GM21737 (cell line): ENCODE measurements around the gene STK32B.
"Not testable (repeated sequence)": the region's sequence is repeated elsewhere in the genome, so short reads cannot be mapped to it uniquely, and the experiment has no call there.

ENCODE experiments used
- ATAC-seq: cut with Tn5 transposase; IDR thresholded peaks from one replicate; pipeline ENCODE4 v1.9.1; 2021; ENCODE audit warnings: mild to moderate bottlenecking, moderate library complexity; ENCODE audit not compliant: unreplicated experiment

STK32B gene

DNA sequence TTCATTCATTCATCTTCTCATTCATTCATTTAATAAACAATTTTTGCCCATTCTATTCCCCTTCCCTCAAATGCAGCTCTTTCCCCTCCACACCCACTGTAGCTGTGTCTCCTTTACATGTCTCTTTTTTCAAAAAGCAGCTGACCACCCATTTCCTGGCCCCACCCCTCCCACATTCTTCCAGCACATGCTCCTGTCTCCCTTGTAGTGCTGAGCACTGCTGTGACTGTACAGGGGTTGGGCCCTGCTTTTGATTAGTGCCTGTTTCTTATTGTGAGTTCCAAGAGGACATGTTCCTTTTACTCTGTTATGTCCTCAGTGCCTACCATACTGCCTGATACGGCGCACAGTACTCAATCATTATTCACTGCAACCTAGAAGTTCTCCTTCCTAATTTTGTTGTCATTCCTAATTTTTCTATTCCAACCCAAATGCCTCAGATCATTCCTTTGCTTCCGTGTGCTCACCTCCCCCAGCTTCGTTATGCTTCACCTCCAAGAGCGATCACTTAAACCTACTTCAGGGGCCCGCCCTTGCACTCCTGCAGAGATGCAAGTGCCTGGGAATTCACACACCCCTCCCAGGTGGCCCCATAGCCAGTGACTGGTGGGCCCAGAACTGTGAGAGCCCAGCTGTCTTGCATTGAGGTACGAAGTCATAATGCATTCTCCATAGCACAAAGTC, 152.2 kb downstream of the STK32B start:
- no peak for ATAC-seq

DNA sequence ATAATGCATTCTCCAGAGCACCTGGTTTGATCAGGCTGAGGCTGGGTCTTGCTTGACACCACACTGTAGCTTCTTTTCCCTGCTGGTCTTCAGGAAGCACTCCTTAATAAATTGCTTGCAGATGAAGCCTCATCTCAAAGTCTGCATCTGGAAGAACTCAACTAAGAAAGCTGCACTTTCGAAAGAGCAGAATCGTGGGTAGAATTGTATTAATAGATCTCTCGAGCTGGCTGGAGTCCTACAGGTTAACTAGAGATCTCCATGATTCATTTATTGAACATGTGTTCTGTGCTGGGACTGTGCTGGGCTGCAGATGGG, 152.7 kb downstream of the STK32B start:
- ATAC-seq: no peak

DNA sequence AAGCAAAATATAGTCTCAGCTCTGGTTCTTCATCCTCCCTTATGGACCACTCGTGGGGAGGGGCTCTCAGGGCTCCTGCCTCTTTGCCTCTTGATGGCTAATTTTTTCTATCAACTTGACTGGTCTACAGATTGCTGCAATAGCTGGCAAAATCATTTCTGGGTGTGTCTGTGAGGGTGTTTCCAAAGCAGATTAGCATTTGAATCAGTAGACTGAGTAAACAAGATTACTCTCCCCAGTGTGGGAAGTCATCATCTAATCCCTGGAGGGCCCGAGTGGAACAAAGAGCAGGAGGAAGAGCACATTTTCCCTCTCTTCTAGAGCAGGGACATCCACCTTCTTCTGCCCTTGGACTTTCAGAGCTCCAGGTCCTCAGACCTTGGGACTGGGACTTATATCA, 153.5 kb downstream of the STK32B start:
- ATAC-seq: no peak

DNA sequence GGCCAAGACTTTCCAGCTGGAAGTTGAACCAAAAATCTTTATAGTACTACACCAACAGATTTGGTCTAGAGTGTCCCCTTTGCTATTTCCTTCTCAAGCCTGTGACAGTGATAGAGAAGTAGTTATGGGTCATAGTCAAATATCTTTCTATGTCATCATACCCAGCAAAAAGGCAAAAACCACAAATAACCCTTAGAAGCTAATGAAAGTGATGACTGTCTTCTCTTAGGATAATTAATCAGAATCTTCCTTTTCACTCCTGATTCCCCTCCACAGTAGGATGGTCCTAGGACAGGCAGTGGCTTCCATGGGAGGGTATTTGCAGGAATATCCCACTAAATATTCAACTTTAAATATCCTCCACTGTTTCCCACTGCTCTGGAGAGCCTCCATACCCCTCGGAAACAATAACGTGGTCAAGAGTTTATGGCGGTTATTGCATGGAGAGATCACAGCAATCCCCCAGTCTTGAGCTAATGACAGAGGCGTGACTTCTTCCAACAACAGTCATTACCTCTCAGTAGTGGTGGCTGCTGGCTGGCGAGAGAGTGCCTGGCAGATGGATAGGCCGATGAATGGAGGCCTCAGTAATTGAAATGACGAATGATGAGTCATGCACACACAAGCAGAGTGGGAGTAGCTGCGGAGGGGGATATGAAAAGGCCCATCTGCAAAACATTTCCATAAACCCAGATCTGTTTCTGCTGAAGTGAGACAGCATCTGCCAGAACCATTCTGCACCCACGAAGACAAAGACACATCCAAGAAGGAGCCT, 154.9 kb downstream of the STK32B start:
- ATAC-seq: no peak

DNA sequence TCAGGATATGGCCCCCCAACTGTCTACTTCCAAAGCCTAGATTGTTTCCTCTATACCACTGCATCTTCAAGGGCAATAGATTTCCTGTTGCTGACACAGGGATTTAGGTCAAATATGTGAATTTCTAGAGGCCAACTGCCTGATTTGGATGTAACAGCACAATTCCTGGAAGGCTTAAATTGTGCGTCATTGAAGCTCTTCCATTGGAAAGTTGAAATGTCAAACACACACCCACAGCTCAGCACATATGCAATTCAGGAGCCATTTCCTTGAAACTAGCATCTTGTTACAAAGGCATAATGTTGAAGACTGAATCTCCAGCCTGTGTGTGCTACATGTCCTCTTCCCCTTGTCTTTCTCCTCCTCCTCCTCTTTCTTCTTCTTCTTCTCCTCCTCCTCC, 158.6 kb downstream of the STK32B start:
- ATAC-seq: no peak

DNA sequence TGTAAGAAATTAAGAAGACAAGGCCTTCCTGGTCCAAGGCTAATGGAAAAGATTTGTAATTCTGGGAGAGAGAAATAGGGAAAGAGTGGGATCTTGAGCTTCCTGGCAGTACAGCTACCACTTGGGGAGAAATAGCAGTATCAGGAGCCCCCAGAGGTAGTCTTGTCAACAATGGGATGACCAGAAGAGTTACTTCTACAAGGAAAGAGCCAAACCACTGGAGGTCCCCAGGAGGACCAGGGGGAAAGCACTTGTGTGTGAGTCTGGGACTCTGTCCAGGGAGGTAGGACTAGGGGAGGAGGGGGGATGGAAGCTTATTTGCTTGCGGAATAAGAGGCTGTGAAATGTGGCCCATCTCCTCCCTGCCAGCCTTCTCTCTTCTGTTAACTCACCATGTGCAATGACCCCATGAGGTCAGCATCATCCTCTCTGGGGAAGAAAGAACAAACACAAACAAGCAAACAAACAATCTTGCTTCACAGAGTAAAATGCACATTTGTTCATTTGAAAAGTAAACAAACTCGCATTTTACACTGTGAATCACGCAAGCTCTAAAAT, 160.1 kb downstream of the STK32B start:
- no peak for ATAC-seq

DNA sequence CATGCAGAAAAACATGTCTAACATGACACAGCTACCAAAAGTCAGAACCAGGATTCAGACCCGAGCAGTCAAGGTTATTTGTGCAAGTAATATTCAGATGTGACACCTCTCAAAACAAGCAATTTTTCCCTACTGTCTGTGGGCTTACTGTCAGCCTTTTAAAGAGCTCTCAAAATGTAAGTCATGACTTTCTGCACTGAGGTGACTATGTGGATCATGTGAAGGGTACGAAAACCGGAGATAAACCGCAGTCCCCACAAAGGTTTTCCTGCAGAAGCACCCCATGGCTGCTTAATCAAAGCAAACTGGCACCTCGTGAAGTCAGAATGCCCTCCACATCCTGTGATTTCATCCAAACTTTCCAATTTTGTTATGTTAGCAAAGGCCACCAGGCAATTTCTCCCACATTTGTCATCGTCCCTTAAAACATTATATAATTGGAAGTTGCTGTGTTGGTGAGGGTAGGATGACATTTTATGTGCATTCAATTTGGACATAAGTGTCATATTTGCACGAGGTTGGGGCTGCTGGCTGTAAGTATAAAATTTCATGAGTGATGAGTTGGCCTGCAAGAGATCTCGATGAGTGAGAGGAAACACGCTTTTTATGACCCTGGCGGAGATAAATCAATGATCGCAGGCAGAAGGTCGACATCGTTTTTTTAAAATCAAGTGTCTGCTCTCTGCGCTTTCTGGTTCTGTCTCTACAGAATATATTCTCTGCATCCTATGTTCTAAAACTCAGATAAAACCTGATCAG, 161.2 kb downstream of the STK32B start:
- ATAC-seq: no peak

DNA sequence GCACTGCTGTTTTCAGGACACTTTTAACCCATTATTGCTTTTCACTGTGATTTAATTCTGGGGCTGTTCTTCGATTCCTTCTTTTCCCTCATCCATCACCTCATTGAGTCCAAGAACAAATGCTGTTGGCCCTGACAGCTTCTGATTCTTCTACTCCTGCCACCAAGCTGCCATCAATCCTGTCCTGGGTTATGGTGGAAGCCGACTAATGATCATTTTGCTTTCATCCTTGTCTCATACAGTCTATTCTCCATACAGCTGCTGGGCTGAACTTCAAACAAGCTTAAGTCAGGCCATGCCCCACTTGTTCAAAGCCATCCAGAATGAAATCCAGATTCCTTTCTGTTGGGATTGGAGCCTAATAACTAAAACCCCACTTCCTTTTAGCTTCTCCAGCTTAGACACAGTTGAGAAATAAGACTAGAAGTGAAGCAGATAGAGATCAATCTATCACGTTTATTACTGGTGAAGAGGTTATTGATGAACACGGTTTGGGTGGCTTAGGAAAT, 161.9 kb downstream of the STK32B start:
- no peak for ATAC-seq

DNA sequence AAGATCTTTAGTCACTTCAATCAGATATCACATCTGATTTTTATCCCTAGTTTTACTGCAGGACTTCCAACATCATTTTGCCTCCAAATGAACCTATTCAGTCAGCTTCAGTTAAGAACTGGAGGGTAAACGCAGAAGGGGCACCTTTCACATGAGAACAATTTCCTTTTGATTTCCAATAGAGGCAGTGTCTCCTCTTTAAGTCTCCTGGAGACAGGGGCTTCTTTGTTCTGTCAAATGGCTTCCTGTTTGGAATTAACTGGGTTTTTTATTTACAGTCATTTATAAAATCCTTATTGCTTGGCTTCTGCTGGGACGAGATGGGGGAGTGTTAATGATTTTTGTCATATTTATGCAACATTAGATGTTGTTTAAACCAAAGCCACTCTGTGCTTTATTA, 164.0 kb downstream of the STK32B start:
- ATAC-seq: no peak

DNA sequence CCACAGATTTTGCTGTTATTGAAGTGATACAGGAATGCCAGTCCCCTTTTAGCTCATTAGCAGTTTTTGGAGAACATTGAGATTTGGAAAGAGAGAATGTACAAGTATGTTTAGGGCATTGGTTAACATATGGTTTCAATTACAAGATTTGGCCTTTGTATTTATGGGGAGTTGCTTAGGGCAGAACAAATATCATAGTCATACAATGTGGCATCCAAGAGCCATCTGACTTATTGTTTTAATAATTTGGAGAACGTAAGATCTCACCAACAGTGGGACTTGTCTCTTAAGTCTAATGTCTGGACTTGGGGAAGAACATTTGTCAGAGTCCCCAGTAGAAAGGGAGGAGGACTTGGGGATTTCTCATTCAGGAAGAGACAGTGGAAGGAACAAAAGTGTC, 166.1 kb downstream of the STK32B start:
- ATAC-seq: no peak

DNA sequence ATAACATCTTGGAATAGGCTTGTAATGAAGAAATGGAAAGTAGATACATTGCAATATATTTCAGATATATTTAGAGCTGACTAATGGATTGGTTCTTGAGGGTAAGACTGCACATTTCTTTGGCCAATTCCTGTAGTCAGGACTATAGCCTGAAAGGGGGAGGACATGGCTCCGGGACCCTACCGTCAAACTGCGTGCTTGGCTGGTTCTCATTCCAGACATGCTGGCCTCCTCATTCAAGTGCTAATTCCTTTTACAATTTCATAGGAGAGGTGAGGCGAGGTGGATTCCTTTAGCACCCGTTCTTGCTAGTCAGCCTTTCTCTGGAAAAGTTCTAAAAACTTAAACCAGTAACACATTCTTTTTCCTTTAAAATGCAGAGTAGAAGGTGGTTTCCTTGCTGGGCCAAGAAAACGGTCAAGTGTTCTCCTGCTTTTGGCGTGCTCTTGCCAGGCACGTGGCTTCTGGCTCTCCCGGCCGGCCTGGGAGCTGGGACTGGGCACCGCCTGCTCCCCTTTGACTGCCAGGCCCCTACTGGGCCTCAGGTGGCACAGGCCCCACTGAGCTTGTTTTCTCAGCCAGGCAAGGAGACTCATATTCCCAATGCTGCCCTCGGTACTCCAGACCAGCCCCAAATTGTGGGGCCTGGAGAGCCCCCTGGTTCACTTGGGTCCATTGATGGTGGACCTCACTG, 167.2 kb downstream of the STK32B start:
- no peak for ATAC-seq

DNA sequence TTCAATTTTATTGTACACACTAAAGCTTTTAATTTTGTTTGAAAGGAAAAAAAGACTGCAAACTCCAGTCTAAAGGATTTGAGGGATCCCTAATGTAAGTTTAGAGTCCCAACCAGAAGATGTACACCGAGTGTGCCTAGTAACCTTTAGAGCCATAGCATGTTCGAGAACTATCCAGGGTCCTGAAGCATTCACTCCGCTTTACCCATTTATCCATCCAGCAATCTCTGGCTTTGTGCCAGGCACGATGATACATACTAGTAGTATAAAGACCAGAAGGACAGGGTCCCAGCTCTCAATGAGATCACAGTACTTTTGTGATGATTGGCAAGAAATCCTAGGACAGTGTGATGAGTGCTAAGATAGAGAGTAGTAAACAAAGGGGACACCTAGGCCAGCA, 168.7 kb downstream of the STK32B start:
- ATAC-seq: no peak

DNA sequence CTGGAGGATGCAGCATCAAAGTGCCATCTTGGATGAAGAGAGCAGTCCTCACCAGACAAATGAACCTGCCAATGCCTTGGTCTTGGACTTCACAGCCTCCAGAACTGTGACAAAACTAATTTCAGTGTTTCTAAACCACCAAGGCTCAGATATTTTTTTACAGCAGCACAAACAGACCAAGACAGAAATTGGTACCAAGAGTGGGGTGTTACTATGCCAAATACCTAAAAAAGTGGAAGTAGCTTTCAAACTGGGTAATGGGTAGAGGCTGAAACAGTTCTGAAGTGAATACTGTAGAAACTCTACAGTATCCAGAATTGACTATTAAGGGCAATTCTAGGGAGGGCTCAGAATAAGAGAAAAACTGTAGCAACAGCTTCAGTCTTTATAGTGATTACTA, 170.8 kb downstream of the STK32B start:
- ATAC-seq: no peak

DNA sequence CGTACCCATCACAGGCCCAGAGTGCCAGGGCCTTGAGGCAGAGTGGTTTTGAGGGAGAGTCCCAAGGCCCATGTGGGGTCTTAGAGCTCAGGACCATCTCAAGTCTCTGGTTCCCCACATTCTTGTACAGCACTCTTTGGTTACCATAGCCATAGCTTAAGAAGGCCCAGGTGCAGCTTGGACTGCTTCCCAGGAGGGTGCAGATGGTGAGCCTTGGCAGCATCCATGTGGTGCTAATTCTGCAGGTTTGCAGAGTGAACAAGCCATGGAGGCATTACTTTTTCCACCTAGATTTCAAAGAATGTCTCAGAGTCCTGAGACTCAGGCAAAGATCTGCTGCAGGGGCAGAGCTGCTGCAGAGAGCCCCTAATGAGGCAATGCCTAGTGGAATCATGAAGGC, 171.7 kb downstream of the STK32B start:
- no peak for ATAC-seq

DNA sequence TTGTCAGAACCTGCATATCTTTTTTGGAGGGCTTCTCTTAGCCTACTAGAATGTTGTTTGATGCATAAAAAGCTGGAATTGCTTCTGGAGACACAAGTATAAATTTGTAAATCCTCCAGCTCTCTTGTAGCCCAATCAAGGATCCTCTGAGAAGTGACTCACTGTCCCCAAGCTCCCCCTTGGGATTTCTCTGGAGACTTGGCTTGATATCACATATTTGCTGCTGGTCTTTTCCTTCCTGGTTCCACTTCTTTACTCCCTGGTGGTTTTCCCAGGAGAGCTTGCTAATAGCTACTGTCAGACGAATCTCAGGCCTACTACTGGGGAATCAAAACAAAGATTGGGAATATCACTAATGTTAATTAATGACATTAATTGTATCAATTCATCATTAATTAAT, 173.1 kb downstream of the STK32B start:
- ATAC-seq: no peak

DNA sequence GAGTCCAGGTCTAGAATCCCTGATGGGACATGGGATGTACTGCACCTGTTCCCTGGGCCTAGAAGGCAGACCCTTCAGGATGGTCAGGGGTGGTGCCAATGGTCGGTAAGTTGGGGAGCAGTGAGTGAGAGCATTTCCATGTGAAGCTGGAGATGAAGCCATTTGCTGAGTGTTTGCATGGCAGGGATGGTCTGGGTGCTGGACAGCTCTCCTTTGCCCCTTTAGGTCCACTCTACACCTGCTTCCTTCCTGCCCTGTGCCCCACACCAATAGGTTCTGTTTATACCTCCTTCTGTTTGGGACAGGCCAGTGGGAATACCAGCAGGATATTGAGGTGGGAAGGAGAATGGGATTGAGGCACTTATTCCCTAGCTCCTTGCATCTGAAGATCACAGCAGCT, 181.3 kb downstream of the STK32B start:
- no peak for ATAC-seq

DNA sequence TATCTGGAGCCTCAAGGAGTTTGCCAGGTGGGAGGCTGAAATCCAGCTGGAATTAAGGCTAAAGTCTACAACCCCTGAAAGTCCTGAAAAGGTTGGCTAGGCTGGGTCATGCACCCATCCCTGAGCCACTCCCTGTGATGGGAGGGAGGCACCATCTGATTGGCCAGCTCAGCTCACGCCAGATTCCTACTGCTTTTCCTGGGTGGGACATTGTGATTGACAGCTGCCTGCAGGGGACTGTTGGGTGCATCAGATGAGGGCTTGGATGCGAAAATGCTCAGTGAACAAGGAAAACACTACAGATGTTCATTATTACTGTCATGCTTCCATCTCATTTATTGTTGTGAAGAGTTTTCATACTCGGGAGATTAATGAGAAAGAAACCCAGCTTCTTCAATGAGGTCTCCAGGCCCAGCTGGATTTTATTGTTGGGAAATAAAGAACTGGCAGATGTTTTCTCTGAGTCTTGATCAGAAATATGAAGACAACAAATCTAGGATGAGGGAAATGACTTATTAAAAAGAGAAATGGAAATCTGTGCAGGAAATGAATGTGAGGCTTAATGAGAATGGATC, 185.9 kb downstream of the STK32B start:
- ATAC-seq: no peak

DNA sequence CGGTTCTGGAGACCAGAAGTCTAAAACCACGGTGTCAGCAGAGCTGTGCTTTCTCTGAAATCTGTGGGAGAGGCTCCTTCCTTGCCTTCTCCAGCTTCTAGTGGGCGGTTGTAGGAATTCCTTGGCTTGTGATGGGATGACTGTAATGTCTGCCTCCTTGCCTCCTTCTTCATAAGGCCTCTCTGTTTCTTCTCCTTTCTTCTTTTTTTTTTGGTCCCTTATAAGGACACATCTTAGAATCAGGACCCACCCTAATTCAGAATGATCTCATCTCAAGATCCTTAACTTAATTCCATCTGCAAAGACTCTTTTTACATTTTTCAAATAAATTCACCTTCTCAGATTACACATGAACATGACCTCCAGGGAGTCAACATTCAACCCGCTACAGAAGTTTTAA, 186.9 kb downstream of the STK32B start:
- no peak for ATAC-seq

DNA sequence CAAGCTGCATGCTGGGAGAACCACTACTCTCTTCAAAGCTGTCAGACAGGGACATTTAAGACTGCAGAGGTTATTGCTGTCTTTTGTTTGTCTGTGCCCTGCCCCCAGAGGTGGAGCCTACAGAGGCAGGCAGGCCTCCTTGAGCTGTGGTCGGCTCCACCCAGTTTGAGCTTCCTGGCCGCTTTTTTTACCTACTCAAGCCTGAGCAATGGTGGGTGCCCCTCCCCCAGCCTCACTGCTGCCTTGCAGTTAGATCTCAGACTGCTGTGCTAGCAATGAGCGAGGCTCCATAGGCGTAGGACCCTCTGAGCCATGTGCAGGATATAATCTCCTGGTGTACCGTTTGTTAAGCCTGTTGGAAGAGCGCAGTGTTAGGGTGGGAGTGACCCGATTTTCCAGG, 195.8 kb downstream of the STK32B start:
- ATAC-seq: not testable (repeated sequence)

DNA sequence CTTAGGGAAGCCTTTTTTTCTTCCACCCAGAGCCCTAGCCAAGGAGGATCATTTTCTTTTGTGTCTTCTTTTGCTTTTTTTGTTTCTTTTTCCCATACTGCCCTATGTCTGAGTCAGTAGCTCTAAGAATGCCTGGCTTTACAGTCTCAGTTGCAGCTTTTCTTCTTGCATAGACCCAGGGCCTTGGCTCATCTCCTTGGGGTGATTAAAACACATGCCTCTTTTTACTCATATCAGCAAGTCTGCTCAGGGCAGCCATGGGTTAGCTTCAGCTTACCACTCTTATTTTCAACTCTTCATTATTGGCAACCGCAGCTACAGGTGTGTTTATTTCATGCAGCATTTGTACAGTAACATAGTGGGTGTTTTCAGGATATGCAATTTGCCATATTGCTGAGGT, 196.5 kb downstream of the STK32B start:
- no peak for ATAC-seq

DNA sequence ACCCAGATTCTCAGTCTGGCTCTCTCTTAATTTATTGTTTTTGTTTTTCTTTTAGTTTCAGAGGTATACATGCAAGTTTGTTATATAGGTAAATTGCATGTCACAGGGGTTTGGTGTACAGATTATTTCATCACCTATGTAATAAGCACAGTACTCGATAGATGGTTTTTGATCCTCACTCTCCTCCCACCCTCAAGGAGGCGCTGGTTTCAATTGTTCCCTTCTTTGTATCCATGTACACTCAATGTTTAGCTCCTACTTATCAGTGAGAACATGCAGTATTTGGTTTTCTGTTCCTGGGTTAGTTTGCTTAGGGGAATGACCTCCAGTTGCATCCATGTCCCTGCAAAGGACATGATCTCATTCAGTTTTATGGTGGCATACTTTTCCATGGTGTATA, 198.4 kb downstream of the STK32B start:
- no peak for ATAC-seq
